Naive B cell (primary cell): ENCODE data around the gene PREPL. TPM values are rescaled to one million over a fixed set of nuclear protein-coding genes. Genes with fewer than 3 reads are reported as not detected.

ENCODE experiments used
- ATAC-seq, 2 donors: fragments of 150-1000 bp; cut with Tn5 transposase; 2 replicates each; pipeline ENCODE4 v1.10.0; 2021; ENCODE audit warnings: low read depth in 2 of 2, mild to moderate bottlenecking in 2 of 2, moderate library complexity in 2 of 2
- DNase-seq: peaks from one replicate; pipeline ENCODE4 v3.0.0; 2022
- H3K27ac Mint-ChIP-seq, 6 donors: one replicate each; pipeline ENCODE4 v1.8.0; 2020 to 2022; ENCODE audit warnings: mild to moderate bottlenecking in 6 of 6, mixed read lengths in 6 of 6, moderate library complexity in 5 of 6, inconsistent platforms in 2 of 6
- H3K27me3 Mint-ChIP-seq, 3 donors: one replicate each; pipeline ENCODE4 v1.8.0; 2021 to 2022; ENCODE audit warnings: mixed read lengths in 3 of 3, mild to moderate bottlenecking in 1 of 3
- H3K36me3 Mint-ChIP-seq, 2 donors: one replicate each; pipeline ENCODE4 v1.8.0; 2020 to 2022; ENCODE audit warnings: mixed read lengths in 2 of 2, inconsistent platforms in 1 of 2, mild to moderate bottlenecking in 1 of 2
- H3K4me1 Mint-ChIP-seq, 3 donors: one replicate each; pipeline ENCODE4 v1.8.0; 2020 to 2022; ENCODE audit warnings: mixed read lengths in 3 of 3, inconsistent platforms in 1 of 3, mild to moderate bottlenecking in 1 of 3, moderate library complexity in 1 of 3
- H3K4me3 Mint-ChIP-seq, 8 donors: one replicate each; pipeline ENCODE4 v1.8.0; 2020 to 2022; ENCODE audit warnings: mild to moderate bottlenecking in 8 of 8, mixed read lengths in 8 of 8, moderate library complexity in 8 of 8, inconsistent platforms in 2 of 8
- H3K9me3 Mint-ChIP-seq, 7 donors: one replicate each; pipeline ENCODE4 v1.8.0; 2020 to 2022; ENCODE audit warnings: mixed read lengths in 7 of 7, mild to moderate bottlenecking in 5 of 7, inconsistent platforms in 2 of 7, moderate library complexity in 1 of 7
- polyA plus RNA-seq, 6 donors: library from polyadenylated mRNA; unstranded; fragments of 300-500 nt; fragmentation: Illumina TruSeq; gene quantifications; one replicate each; pipeline ENCODE4 v1.2.3, GENCODE V29; 2021; ENCODE audit warnings: low read depth in 6 of 6

PREPL gene
- polyA plus RNA-seq, 6 donors from 2014 or later = 13.0 to 22.1 (median 16.3) TPM

DNA sequence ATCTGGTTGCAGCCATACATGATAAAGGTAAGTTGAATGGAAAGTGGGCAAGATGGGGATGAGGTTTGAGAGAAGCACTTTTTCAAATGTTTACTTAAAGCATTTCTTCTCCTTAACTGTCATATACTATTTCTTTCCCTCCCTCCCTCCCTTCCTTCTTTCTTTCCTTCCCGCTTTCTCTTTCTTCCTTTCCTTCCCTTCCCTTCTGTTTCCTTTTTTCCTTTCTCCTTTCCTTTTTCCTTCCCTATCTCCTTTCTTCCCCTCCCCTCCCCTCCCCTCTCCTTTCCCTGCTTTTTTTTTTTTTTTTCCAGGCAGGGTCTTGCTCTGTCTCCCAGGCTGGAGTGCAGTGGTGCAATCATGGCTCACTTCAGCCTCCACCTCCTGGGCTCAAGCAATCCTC is 80.4 kb downstream of the PREPL start:
- ATAC-seq = no peak
- peaks cover 0 to 2% (median 0%) of the 10 kb centered on the region in 7 donors for H3K9me3 Mint-ChIP-seq
- no peak overlapping the region for H3K27ac Mint-ChIP-seq

DNA sequence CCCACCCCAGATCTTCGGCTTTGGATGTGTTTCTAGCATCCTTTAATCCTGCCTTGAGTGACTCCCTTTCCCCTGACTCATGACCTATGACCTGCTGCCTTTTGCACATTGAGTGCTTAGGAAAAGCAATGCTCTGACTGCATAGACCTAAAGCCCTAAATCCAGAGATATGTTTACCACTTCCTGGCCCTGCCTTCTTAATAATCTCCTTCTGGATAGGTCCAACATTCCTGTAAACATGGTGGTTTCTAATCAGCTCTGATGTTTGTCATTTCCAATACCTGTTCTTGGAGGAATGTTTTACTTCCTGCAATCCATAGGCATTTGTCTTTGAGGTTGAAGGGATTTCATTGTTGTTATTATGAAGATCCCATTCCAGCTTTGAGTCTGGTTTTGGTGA is 83.8 kb downstream of the PREPL start:
- H3K27me3 Mint-ChIP-seq = peaks cover 0 to 14% (median 8%) of the 10 kb centered on the region in 3 donors
- H3K4me3 Mint-ChIP-seq = no peak overlapping the region
- DNase-seq (no peak), ATAC-seq (no peak)
- no peaks in the 10 kb centered on the region for H3K4me1 Mint-ChIP-seq
- H3K36me3 Mint-ChIP-seq = peaks cover 0 to 5% of the 10 kb centered on the region in 2 donors
- H3K27ac Mint-ChIP-seq = no peak overlapping the region
- peaks cover 0 to 2% (median 0%) of the 10 kb centered on the region in 7 donors for H3K9me3 Mint-ChIP-seq

More for the DNA sequence above, 80.4 kb downstream of the PREPL start:
- Mint-ChIP-seq H3K27me3 (peaks cover 0 to 20% (median 14%) of the 10 kb centered on the region in 3 donors), H3K4me1 (no peaks in the 10 kb centered on the region), H3K36me3 (peaks cover 0 to 5% of the 10 kb centered on the region in 2 donors), H3K4me3 (no peak overlapping the region)
- DNase-seq = no peak

- Mint-ChIP-seq H3K4me3 (no peak overlapping the region), H3K4me1 (no peaks in the 10 kb centered on the region), H3K36me3 (peaks cover 0 to 1% of the 10 kb centered on the region in 2 donors), H3K27me3 (peaks cover 0 to 8% (median 0%) of the 10 kb centered on the region in 3 donors), H3K9me3 (peaks cover 0 to 3% (median under 1%) of the 10 kb centered on the region in 7 donors), H3K27ac (no peak overlapping the region)
- no peak for ATAC-seq
- no peak for DNase-seq
These were observed 85.4 kb downstream of the PREPL start for GRCh38 chr2:44275927-44276303.

- Mint-ChIP-seq H3K27ac (no peak overlapping the region), H3K27me3 (no peaks in the 10 kb centered on the region), H3K36me3 (peaks cover 0 to 9% of the 10 kb centered on the region in 2 donors), H3K9me3 (peaks cover 3 to 15% (median 4%) of the 10 kb centered on the region in 7 donors), H3K4me1 (no peaks in the 10 kb centered on the region), H3K4me3 (no peak overlapping the region)
- DNase-seq (no peak), ATAC-seq (no peak)
These were observed 87.7 kb downstream of the PREPL start for GRCh38 chr2:44273596-44273995.

DNA sequence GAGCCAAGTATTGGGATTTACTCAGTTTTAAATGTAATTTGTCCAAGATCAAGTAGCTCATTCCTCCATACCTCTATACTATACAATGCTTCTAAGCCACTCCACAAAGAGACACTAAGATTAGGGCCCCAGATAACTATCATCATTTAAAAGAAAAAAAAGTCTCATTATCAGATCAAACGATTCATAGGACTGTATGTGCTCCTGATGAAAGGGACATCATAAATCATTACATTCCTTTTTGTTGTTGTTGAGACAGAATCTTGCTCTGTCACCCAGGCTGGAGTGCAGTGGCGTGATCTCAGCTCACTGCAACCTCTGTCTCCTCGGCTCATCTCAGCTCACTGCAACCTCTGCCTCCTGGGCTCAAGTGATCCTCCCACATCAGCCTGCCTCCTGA is 88.2 kb downstream of the PREPL start:
- DNase-seq (no peak), ATAC-seq (no peak)
- peaks cover 3 to 17% (median 5%) of the 10 kb centered on the region in 7 donors for H3K9me3 Mint-ChIP-seq
- no peak overlapping the region for H3K4me3 Mint-ChIP-seq
- no peak overlapping the region for H3K27ac Mint-ChIP-seq
- H3K4me1 Mint-ChIP-seq = no peaks in the 10 kb centered on the region
- peaks cover 0 to 9% of the 10 kb centered on the region in 2 donors for H3K36me3 Mint-ChIP-seq
- no peaks in the 10 kb centered on the region for H3K27me3 Mint-ChIP-seq

DNA sequence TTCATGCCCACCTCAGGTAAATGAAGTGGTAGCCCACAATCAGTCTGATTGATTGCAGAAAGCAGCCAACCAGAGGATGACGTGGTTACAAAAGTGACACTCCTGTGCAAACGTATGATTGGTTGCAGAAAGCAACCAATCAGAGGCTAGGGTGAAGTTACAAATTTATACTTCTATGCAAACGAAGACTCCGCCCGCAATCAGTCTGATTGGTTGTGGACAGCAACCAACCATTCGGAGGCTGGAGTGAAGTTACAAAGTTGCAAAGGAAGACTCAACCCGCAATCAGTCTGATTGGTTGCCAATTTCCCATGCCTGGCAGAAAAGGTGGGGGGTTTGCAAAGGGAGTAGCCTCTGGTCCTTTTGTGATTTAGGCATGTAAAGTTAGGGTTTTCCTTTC is 90.0 kb downstream of the PREPL start:
- H3K4me1 Mint-ChIP-seq = no peaks in the 10 kb centered on the region
- no peak overlapping the region for H3K4me3 Mint-ChIP-seq
- DNase-seq (no peak), ATAC-seq (no peak)
- no peaks in the 10 kb centered on the region for H3K27me3 Mint-ChIP-seq
- no peak overlapping the region for H3K27ac Mint-ChIP-seq
- peaks cover 0 to 9% of the 10 kb centered on the region in 2 donors for H3K36me3 Mint-ChIP-seq
- H3K9me3 Mint-ChIP-seq = peaks cover 3 to 17% (median 5%) of the 10 kb centered on the region in 7 donors

GRCh38 chr2:44269831-44270230 is 91.5 kb downstream of the PREPL start:
- peaks cover 3 to 17% (median 5%) of the 10 kb centered on the region in 7 donors for H3K9me3 Mint-ChIP-seq
- peak overlapping the region in 1 of 6 donors; percentile 51 for H3K27ac Mint-ChIP-seq
- H3K27me3 Mint-ChIP-seq = no peaks in the 10 kb centered on the region
- no peaks in the 10 kb centered on the region for H3K4me1 Mint-ChIP-seq
- DNase-seq = no peak
- no peak for ATAC-seq
- H3K4me3 Mint-ChIP-seq = no peak overlapping the region
- peaks cover 0 to 9% of the 10 kb centered on the region in 2 donors for H3K36me3 Mint-ChIP-seq

- Mint-ChIP-seq H3K4me3 (no peak overlapping the region), H3K36me3 (peaks cover 0 to 9% of the 10 kb centered on the region in 2 donors), H3K9me3 (peaks cover 4 to 17% (median 5%) of the 10 kb centered on the region in 7 donors), H3K27ac (no peak overlapping the region), H3K27me3 (no peaks in the 10 kb centered on the region), H3K4me1 (no peaks in the 10 kb centered on the region)
- ATAC-seq (no peak), DNase-seq (no peak)
These were observed 93.3 kb downstream of the PREPL start for GRCh38 chr2:44267796-44268648.

Other genes with a start within 250 kb of the PREPL start
- gene PPM1B, start 192.6 kb downstream of the PREPL start, polyA plus RNA-seq = 10 to 100 TPM; 45.1 to 74.3 (median 54.9) TPM
- gene SLC3A1, start 86.0 kb downstream of the PREPL start, polyA plus RNA-seq = under 1 TPM in 5 of 6 donors, not detected in 1; 0.16 to 0.96 (median 0.81) TPM
- gene CAMKMT, start 453 bp upstream of the PREPL start, polyA plus RNA-seq = 10 to 100 TPM; 10.0 to 15.8 (median 12.4) TPM